Vagina (tissue), 2 donors: ENCODE results near the gene SLC36A1. TPM values are rescaled to one million over a fixed set of nuclear protein-coding genes. Genes with fewer than 3 reads are reported as not detected.

ENCODE experiments used
- DNase-seq, 2 donors: peaks; one replicate each; pipeline ENCODE4 v3.0.0-alpha.2; 2017; ENCODE audit errors: extremely low spot score in 2 of 2
- H3K27ac ChIP-seq: fragments of 200-600 bp; sonication (generic); one replicate; pipeline ENCODE4 v1.5.1; 2019
- H3K27me3 ChIP-seq: fragments of 200-600 bp; sonication (generic); one replicate; pipeline ENCODE4 v1.5.1; 2019
- H3K36me3 ChIP-seq, 2 donors: fragments of 200-600 bp; sonication (generic); one replicate each; pipeline ENCODE4 v1.5.1; 2017 to 2019
- H3K4me1 ChIP-seq: fragments of 200-600 bp; sonication (generic); one replicate; pipeline ENCODE4 v1.5.1; 2019
- H3K4me3 ChIP-seq, 2 donors: fragments of 200-600 bp; sonication (generic); 1 replicate in 1 of 2; 2 replicates in 1 of 2; pipeline ENCODE4 v1.5.1; 2016 to 2019
- H3K9me3 ChIP-seq: fragments of 200-600 bp; sonication (generic); one replicate; pipeline ENCODE4 v1.5.1; 2019
- CTCF ChIP-seq, 3 experiments: fragments of 450-650 bp in 2 of 3; fragments of 200-600 bp in 1 of 3; sonication (generic) in 1 of 3; IDR thresholded peaks; one replicate each; pipeline ENCODE4 v1.5.1; 2017 to 2019; ENCODE audit warnings: antibody characterized with exemption in 3 of 3, mild to moderate bottlenecking in 2 of 3, moderate library complexity in 2 of 3
- POLR2A ChIP-seq, 2 donors: fragments of 450-650 bp; IDR thresholded peaks; one replicate each; pipeline ENCODE4 v1.6.1; 2017; ENCODE audit warnings: antibody characterized with exemption in 2 of 2, mild to moderate bottlenecking in 2 of 2, moderate library complexity in 2 of 2
- POLR2AphosphoS5 ChIP-seq, 2 donors: sonication (generic); formaldehyde crosslinking; IDR thresholded peaks; one replicate each; pipeline ENCODE4 v1.9.0; 2017; ENCODE audit warnings: antibody characterized with exemption in 2 of 2, mild to moderate bottlenecking in 2 of 2, low read depth in 1 of 2; ENCODE audit not compliant: insufficient read depth in 1 of 2
- intact Hi-C: fragments of 100-400 bp; cut with DNase I; formaldehyde crosslinking; loops from one replicate; pipeline ENCODE4 v1.15.1; 2023
- total RNA-seq: library from RNA; depleted of rRNA; stranded (reverse); fragments of >200 nt; gene quantifications from one replicate; pipeline ENCODE4 v1.2.3, GENCODE V29; 2016

SLC36A1 gene
- total RNA-seq, 1 donor from 2014 or later = 10.8 TPM

DNA sequence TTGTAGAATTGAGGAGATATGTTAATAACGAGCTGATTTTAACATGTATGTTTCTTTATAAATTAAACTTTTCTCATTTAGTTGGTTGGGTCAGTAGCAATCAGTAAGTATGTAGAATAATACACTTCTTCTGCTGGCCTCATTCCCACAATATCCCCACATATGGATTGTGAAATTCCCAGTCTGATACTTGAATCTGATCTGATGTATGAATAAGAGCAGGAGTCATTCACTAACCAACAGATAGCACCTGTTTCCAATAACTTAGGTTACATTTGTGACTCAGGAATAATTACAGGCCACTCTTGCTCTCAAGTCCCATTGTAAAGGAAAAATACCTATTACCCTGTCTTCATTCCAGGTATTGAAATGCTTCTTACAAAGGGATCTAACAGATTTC is 23.9 kb downstream of the SLC36A1 start:
- Histone ChIP-seq H3K9me3 (no peaks in the 10 kb centered on the region), H3K27me3 (no peaks in the 10 kb centered on the region), H3K36me3 (peaks cover 0 to 30% of the 10 kb centered on the region in 2 donors), H3K4me3 (no peak overlapping the region), H3K4me1 (no peaks in the 10 kb centered on the region), H3K27ac (no peak overlapping the region)
- intact Hi-C loops = no loop called here
- DNase-seq = no peak
- no peak for TF ChIP-seq POLR2A (IDR thresholded peaks at IDR 0.05)
- no peak for TF ChIP-seq POLR2AphosphoS5 (IDR thresholded peaks at IDR 0.05; ENCODE audit: insufficient read depth in 1 of 2, low read depth in 1 of 2)
- TF ChIP-seq CTCF (IDR thresholded peaks at IDR 0.05) = no peak

DNA sequence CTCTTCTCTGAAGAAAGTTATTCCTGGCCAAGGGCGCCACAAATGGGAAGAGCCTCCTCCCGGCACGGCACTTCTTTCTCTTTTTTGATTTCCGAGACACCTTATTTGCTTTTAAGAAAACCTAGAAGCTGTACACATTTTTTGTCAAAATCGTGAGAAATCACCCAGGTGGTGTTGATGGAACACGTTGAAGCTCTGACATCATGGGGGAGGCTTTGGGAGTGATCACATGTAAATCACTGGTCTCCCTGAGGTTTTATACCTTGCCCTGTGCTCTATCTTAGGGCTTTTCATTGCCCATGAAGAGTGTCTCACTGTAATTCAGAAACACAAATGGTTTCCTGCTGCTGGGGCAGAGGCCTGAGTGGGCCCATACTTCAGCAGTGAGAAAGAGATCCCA is 27.4 kb downstream of the SLC36A1 start:
- Histone ChIP-seq H3K4me3 (no peak overlapping the region), H3K4me1 (no peaks in the 10 kb centered on the region), H3K9me3 (no peaks in the 10 kb centered on the region), H3K27ac (no peak overlapping the region), H3K36me3 (peaks cover 0 to 33% of the 10 kb centered on the region in 2 donors), H3K27me3 (no peaks in the 10 kb centered on the region)
- no peak for DNase-seq
- intact Hi-C loops = no loop called here
- TF ChIP-seq CTCF (IDR thresholded peaks at IDR 0.05) (no peak), POLR2A (IDR thresholded peaks at IDR 0.05) (no peak), POLR2AphosphoS5 (IDR thresholded peaks at IDR 0.05; ENCODE audit: insufficient read depth in 1 of 2, low read depth in 1 of 2) (no peak)

DNA sequence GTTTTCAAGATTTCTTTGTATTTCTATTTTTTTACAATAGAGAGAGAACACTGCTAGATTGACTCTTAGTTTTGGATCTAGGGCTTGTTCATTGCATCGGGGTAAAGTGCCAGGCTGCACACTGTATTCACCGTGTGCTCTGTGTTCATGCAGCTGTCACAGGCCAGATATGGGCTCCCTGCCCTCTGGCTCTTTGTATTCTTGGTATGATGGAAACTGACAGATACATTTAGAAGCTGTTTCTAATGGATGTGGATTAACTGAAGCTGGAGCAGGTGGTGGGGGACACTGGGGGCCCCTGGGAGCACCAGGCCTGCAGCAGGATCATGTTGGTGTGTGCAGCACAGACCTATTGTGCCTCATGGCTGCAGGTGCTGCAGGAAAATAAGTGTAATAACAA is 28.0 kb downstream of the SLC36A1 start:
- no peak for TF ChIP-seq CTCF (IDR thresholded peaks at IDR 0.05)
- no peak for TF ChIP-seq POLR2AphosphoS5 (IDR thresholded peaks at IDR 0.05; ENCODE audit: insufficient read depth in 1 of 2, low read depth in 1 of 2)
- no peak for TF ChIP-seq POLR2A (IDR thresholded peaks at IDR 0.05)
- DNase-seq = peak in 1 of 2 donors; percentile 20
- no peaks in the 10 kb centered on the region for H3K4me1 ChIP-seq
- no peak overlapping the region for H3K4me3 ChIP-seq
- H3K9me3 ChIP-seq = no peaks in the 10 kb centered on the region
- H3K27ac ChIP-seq = no peak overlapping the region
- intact Hi-C loops = no loop called here
- peaks cover 0 to 28% of the 10 kb centered on the region in 2 donors for H3K36me3 ChIP-seq
- H3K27me3 ChIP-seq = no peaks in the 10 kb centered on the region

DNA sequence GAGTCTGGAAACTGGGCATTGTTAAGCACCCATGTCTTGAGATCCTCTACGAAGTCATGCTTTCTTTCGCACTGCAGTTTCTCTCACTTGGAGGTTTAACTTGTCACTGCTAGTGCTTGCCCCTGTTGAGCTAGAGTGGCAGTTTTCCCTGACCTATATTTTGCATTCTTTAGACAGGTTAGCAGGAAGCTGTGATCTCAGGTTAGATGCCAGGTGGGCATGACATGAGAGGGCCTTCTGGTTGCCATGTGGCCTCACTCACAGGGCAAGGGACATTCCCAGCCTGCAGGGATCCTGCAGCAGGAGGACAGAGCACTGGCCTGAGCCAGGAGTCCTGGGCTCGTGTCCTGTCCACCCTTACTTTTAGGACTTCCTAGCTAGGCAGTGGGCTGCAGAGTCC is 28.6 kb downstream of the SLC36A1 start:
- intact Hi-C loops = no loop called here
- Histone ChIP-seq H3K27me3 (no peaks in the 10 kb centered on the region), H3K9me3 (no peaks in the 10 kb centered on the region), H3K36me3 (peaks cover 0 to 28% of the 10 kb centered on the region in 2 donors), H3K4me3 (no peak overlapping the region), H3K27ac (no peak overlapping the region), H3K4me1 (no peaks in the 10 kb centered on the region)
- no peak for TF ChIP-seq POLR2AphosphoS5 (IDR thresholded peaks at IDR 0.05; ENCODE audit: insufficient read depth in 1 of 2, low read depth in 1 of 2)
- DNase-seq = peak in 1 of 2 donors; percentile 29

DNA sequence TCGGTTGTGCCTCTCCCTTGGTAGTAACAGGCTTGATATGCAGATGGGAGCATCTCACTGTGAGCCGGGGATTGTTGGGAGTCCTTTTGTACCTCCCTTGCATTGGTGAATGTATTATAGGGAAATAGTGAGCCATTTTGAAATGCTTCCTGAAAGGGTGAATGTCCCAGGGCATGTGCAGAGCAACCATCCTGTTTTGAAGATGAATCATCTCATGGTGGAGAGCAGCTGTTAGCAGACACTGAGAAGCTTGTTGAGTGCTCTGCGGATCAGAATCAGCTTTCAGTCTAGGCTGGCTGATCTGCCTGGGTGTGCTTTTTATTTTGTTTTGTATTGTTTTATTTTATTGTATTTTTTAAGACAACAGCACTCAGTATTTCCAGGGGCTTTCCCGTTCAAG is 29.7 kb downstream of the SLC36A1 start:
- TF ChIP-seq POLR2AphosphoS5 (IDR thresholded peaks at IDR 0.05; ENCODE audit: insufficient read depth in 1 of 2, low read depth in 1 of 2) (no peak), POLR2A (IDR thresholded peaks at IDR 0.05) (no peak), CTCF (IDR thresholded peaks at IDR 0.05) (no peak)
- H3K36me3 ChIP-seq = peaks cover 0 to 35% of the 10 kb centered on the region in 2 donors
- no peaks in the 10 kb centered on the region for H3K9me3 ChIP-seq
- H3K4me3 ChIP-seq = no peak overlapping the region
- H3K27me3 ChIP-seq = no peaks in the 10 kb centered on the region
- H3K4me1 ChIP-seq = no peaks in the 10 kb centered on the region
- H3K27ac ChIP-seq = no peak overlapping the region
- peak in 1 of 2 donors; percentile 56 for DNase-seq
- intact Hi-C loops = no loop called here
